ENCODE results near the gene MEI1. TPM values are rescaled to one million over a fixed set of nuclear protein-coding genes. Genes with fewer than 3 reads are reported as not detected.

MEI1 gene
- total and polyA plus RNA-seq, 2 of the 4 experiments (the other 2 are of a cell fraction), result 0.90 to 2.6 TPM

DNA sequence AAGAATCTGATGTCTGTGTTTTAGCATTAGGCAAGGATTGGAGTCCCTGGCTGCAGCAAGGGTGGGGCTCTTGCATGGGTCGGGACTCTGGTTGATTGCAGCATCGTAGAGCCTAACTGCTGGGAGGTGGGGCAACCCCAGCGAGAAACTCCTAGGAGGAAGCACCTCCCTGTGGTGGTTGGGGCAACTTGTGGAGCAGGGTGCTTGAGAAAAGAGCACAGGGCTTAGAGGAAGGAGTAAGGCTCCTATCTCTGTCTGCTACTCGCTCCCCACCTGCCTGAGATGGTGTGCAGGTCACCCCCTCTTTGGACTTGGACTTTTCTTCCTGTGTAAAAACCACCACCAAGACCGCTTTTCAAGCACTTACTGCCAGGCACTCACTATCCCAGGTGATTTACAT is 149.2 kb downstream of the MEI1 start:
- H3K14ac ChIP-seq (replicated peaks; ENCODE audit: low read depth, low read length), result no peak overlapping the region
- no peak overlapping the region for H2BK15ac ChIP-seq (ENCODE audit: low read depth, low read length)
- no TSS peak for BruUV-seq (replicated peaks)
- no peak overlapping the region for H3K56ac ChIP-seq (ENCODE audit: extremely low read depth, insufficient read depth, low read length)
- no peaks in the 10 kb centered on the region for H3K36me3 ChIP-seq (ENCODE audit: control insufficient read depth, insufficient read depth, low read length)
- no peak overlapping the region for H2AK5ac ChIP-seq (ENCODE audit: low read depth, low read length)
- peaks cover 46% of the 10 kb centered on the region; the same call in 1 of the 2 replicates for H4K20me1 ChIP-seq (ENCODE audit: insufficient read depth, low read length)
- CTCF ChIA-PET, result no interaction called here
- intact Hi-C loops (cut with micrococcal nuclease) (no loop called here), dilution Hi-C loops (cut with HindIII; ENCODE audit: low sequenced_read_pairs, unreplicated experiment) (no loop called here), in situ Hi-C loops (cut with MboI; ENCODE audit: low sequenced_read_pairs) (no loop called here)
- TF ChIP-seq NFE2L2 (IDR thresholded peaks at IDR 0.05; ENCODE audit: low read depth, low read length) (no peak), ELK1 (IDR thresholded peaks at IDR 0.05; ENCODE audit: borderline replicate concordance, low read depth, low read length) (no peak), SMC3 (IDR thresholded peaks at IDR 0.05; ENCODE audit: low read depth, low read length) (no peak), POLR2A (IDR thresholded peaks at IDR 0.05; ENCODE audit: low read depth, low read length) (no peak), MXI1 (IDR thresholded peaks at IDR 0.05; ENCODE audit: borderline replicate concordance, low read depth, low read length) (no peak), CTCF (conservative IDR thresholded peaks at IDR 0.05; ENCODE audit: low read depth, low read length) (no peak), RCOR1 (IDR thresholded peaks at IDR 0.05; ENCODE audit: insufficient replicate concordance, low read length) (no peak), MAZ (IDR thresholded peaks at IDR 0.05; ENCODE audit: borderline replicate concordance, low read depth, low read length) (no peak), RAD21 (IDR thresholded peaks at IDR 0.05; ENCODE audit: low read length) (no peak)
- TF ChIP-seq, protein P1, sequence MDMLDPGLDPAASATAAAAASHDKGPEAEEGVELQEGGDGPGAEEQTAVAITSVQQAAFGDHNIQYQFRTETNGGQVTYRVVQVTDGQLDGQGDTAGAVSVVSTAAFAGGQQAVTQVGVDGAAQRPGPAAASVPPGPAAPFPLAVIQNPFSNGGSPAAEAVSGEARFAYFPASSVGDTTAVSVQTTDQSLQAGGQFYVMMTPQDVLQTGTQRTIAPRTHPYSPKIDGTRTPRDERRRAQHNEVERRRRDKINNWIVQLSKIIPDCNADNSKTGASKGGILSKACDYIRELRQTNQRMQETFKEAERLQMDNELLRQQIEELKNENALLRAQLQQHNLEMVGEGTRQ (IDR thresholded peaks at IDR 0.05; ENCODE audit: low read depth, low read length), result no peak
- POLR2A ChIA-PET (ENCODE audit: unreplicated experiment), result no interaction called here
- H3K9me3 ChIP-seq (ENCODE audit: control insufficient read depth, insufficient read depth, low read length), result no peaks in the 10 kb centered on the region
- DNase-seq, result no peak
- H3K9me1 ChIP-seq (ENCODE audit: insufficient read depth, low read length), result peaks cover 12% of the 10 kb centered on the region
- WGBS, 2 experiments (ENCODE audit: extremely low coverage in 2 of 2, insufficient read length in 1 of 2), result 50% methylated on average over 2 of the region's 5 CpGs; no CpG with 5 or more reads in 1 of the 2 experiments
- no peak overlapping the region for H3K9ac ChIP-seq (ENCODE audit: low read depth, low read length)
- no peak overlapping the region for H3K4ac ChIP-seq (ENCODE audit: low read depth, low read length)
- no peak overlapping the region for H4K91ac ChIP-seq (ENCODE audit: insufficient read depth, low read depth, low read length)
- H3K23ac ChIP-seq (ENCODE audit: low read depth, low read length), result no peak overlapping the region
- H2BK120ac ChIP-seq (ENCODE audit: low read depth, low read length), result no peak overlapping the region
- no peak overlapping the region for H4K8ac ChIP-seq (ENCODE audit: low read depth in 2 of 2, low read length in 2 of 2)
- H3K79me1 ChIP-seq (ENCODE audit: low read depth in 1 of 2, low read length in 2 of 2), result peaks cover 27 to 58% of the 10 kb centered on the region in 2 experiments
- no peak overlapping the region for H4K5ac ChIP-seq (ENCODE audit: low read depth, low read length)
- no peak overlapping the region for H2BK20ac ChIP-seq (ENCODE audit: low read depth, low read length)
- H3K27ac ChIP-seq (ENCODE audit: insufficient read depth, low read length), result no peak overlapping the region
- no peak overlapping the region for H3K18ac ChIP-seq (ENCODE audit: low read depth, low read length)
- peaks cover 3% of the 10 kb centered on the region; the same call in 1 of the 2 replicates for H3K4me1 ChIP-seq (ENCODE audit: control insufficient read depth, insufficient read depth, low read length)
- no peak overlapping the region for H2AK9ac ChIP-seq (replicated peaks; ENCODE audit: low read depth, low read length, poor library complexity)
- no peak overlapping the region for H2BK5ac ChIP-seq (ENCODE audit: low read depth, low read length, poor library complexity, severe bottlenecking)
- H3K27me3 ChIP-seq (ENCODE audit: control insufficient read depth, insufficient read depth, low read length), result no peaks in the 10 kb centered on the region
- no peak overlapping the region for H2AFZ ChIP-seq (replicated peaks; ENCODE audit: low read length, poor library complexity)
- H3K4me2 ChIP-seq (ENCODE audit: low read depth, low read length), result no peak overlapping the region
- no peak overlapping the region for H3K4me3 ChIP-seq (ENCODE audit: insufficient read depth, low read depth, low read length)
- no peak for ATAC-seq (ENCODE audit: low read depth)
